Measurements from ENCODE around the gene GDPGP1. TPM values are rescaled to one million over a fixed set of nuclear protein-coding genes. Genes with fewer than 3 reads are reported as not detected.

GDPGP1 gene
- total and polyA plus RNA-seq, 9 of the 15 experiments (the other 6 are each of a cell fraction or from before 2014, with no cell fraction given): 0.78 to 6.1 (median 2.8) TPM

DNA sequence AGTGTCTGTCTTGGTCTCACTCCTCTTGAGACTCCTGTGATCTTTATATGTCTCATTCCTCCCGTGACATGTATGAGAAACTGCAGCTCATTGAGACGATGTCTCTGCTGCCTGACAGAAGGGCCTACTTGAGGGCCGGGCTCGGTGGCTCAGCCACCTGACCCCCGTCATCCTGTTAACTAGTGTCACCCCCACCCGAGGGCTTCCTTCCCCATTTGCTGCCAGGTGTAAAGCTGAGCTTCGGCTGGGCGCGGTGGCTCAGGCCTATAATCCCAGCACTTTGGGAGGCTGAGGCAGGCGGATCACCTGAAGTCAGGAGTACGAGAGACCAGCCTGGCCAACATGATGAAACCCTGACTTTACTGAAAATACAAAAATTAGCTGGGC, 20.2 kb upstream of the GDPGP1 start:
- POLR2A ChIA-PET: interaction anchor here (0.6 to 1.2 kb wide), 3 partner anchors 9 to 21 kb away, joined by 3 to 5 read pairs (median 4); partner anchors contain the start of gene SEMA4B
- peaks cover 10 to 35% of the 10 kb centered on the region in 2 experiments; a peak in 4 of 5 replicates for H3K4me1 ChIP-seq (replicated peaks in 1 of 2; ENCODE audit: control insufficient read depth in 2 of 2, insufficient read depth in 2 of 2, low read length in 2 of 2)
- peak; percentile 53 for ATAC-seq
- H3K9me3 ChIP-seq (replicated peaks; ENCODE audit: control insufficient read depth, insufficient read depth, low read depth, low read length): no peaks in the 10 kb centered on the region
- no peak overlapping the region for H2AFZ ChIP-seq (ENCODE audit: low read depth, low read length)
- no peak for DNase-seq (ENCODE audit: extremely low read depth in 1 of 4, low spot score in 3 of 4)
- intact Hi-C loops (cut with micrococcal nuclease) (no loop called here), in situ Hi-C loops (cut with MboI) (no loop called here)
- peak overlapping the region; percentile 41; the same call in 1 of the 3 replicates for H3K27ac ChIP-seq (ENCODE audit: extremely low read depth, low read depth, low read length)
- peaks cover 67% of the 10 kb centered on the region; the same call in 2 of the 3 replicates for H3K36me3 ChIP-seq (ENCODE audit: control insufficient read depth, insufficient read depth, low read length)
- H3K4me3 ChIP-seq: no peak overlapping the region
- TF ChIP-seq ZNF347 (CRISPR knock-in tag; IDR thresholded peaks at IDR 0.05; ENCODE audit: low read depth) (no peak), ZNF184 (CRISPR knock-in tag; IDR thresholded peaks at IDR 0.05) (no peak), RBM34 (IDR thresholded peaks at IDR 0.05; ENCODE audit: borderline replicate concordance, insufficient read depth, low read length) (no peak), ZC3H8 (IDR thresholded peaks at IDR 0.05) (no peak), NFE2 (IDR thresholded peaks at IDR 0.05; ENCODE audit: low read depth) (no peak), TAF1 (IDR thresholded peaks at IDR 0.05; ENCODE audit: control insufficient read depth, extremely low read depth, insufficient read depth, low read length, severe bottlenecking) (no peak), ETV6 (IDR thresholded peaks at IDR 0.05; ENCODE audit: borderline replicate concordance in 1 of 2, low read depth in 2 of 2, low read length in 1 of 2) (no peak), ETV6 (CRISPR knock-in tag; IDR thresholded peaks at IDR 0.05; ENCODE audit: borderline replicate concordance) (no peak), HNRNPLL (IDR thresholded peaks at IDR 0.05; ENCODE audit: low read depth, low read length, poor library complexity, severe bottlenecking) (no peak), MIER1 (IDR thresholded peaks at IDR 0.05; ENCODE audit: low read depth) (no peak), RBBP5 (IDR thresholded peaks at IDR 0.05; ENCODE audit: borderline replicate concordance, insufficient read depth, low read length, poor library complexity, severe bottlenecking) (no peak), ZNF133 (CRISPR knock-in tag; IDR thresholded peaks at IDR 0.05) (no peak)
- TF ChIP-seq, protein P1, sequence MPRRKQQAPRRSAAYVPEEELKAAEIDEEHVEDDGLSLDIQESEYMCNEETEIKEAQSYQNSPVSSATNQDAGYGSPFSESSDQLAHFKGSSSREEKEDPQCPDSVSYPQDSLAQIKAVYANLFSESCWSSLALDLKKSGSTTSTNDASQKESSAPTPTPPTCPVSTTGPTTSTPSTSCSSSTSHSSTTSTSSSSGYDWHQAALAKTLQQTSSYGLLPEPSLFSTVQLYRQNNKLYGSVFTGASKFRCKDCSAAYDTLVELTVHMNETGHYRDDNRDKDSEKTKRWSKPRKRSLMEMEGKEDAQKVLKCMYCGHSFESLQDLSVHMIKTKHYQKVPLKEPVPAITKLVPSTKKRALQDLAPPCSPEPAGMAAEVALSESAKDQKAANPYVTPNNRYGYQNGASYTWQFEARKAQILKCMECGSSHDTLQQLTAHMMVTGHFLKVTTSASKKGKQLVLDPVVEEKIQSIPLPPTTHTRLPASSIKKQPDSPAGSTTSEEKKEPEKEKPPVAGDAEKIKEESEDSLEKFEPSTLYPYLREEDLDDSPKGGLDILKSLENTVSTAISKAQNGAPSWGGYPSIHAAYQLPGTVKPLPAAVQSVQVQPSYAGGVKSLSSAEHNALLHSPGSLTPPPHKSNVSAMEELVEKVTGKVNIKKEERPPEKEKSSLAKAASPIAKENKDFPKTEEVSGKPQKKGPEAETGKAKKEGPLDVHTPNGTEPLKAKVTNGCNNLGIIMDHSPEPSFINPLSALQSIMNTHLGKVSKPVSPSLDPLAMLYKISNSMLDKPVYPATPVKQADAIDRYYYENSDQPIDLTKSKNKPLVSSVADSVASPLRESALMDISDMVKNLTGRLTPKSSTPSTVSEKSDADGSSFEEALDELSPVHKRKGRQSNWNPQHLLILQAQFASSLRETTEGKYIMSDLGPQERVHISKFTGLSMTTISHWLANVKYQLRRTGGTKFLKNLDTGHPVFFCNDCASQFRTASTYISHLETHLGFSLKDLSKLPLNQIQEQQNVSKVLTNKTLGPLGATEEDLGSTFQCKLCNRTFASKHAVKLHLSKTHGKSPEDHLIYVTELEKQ (CRISPR knock-in tag; IDR thresholded peaks at IDR 0.05): no peak
- H3K9ac ChIP-seq (ENCODE audit: insufficient read depth in 1 of 2, low read depth in 2 of 2, low read length in 2 of 2): peak overlapping the region in 1 of 2 experiments; percentile 85; a peak in 2 of 4 replicates
- no TSS peak for BruUV-seq (replicated peaks)
- peaks cover 51% of the 10 kb centered on the region for H3K79me2 ChIP-seq (ENCODE audit: control insufficient read depth, insufficient read depth, low read length)
- no peak for FAIRE-seq
- H3K4me2 ChIP-seq (ENCODE audit: insufficient read depth, low read length): peak overlapping the region; percentile 3; the same call in 1 of the 2 replicates
- no peaks in the 10 kb centered on the region for H3K9me1 ChIP-seq (ENCODE audit: control insufficient read depth, insufficient read depth, low read length)
- no peaks in the 10 kb centered on the region for H3K27me3 ChIP-seq (ENCODE audit: control insufficient read depth in 2 of 2, insufficient read depth in 2 of 2, low read length in 2 of 2)
- H4K20me1 ChIP-seq (replicated peaks; ENCODE audit: control insufficient read depth, insufficient read depth, low read length): no peaks in the 10 kb centered on the region; the same call in none of the 2 replicates
- CTCF ChIA-PET (ENCODE audit: low intra/inter-chr PET ratio): no interaction called here
- WGBS (ENCODE audit: insufficient coverage, low coverage, missing lambda C conversion rate): 72% methylated on average over 11 of the region's 11 CpGs

Measured in K562 (cell line).